BLaER1 treated with 17β-estradiol and CSF1 and Interleukin-3, amounts not matched to agents 10 nM and 100 nM (cell line): ENCODE measurements around the gene SMAD5.

Source experiments
- H3K27ac ChIP-seq, 11 experiments: shearing (Covaris generic); formaldehyde crosslinking; 2 replicates each; pipeline ENCODE4 v1.8.1; 2022
- H3K27me3 ChIP-seq, 11 experiments: shearing (Covaris generic); formaldehyde crosslinking; 2 replicates each; pipeline ENCODE4 v1.8.1; 2022
- H3K36me3 ChIP-seq, 11 experiments: shearing (Covaris generic); formaldehyde crosslinking; 2 replicates each; pipeline ENCODE4 v1.8.1; 2022
- H3K4me1 ChIP-seq, 10 experiments: shearing (Covaris generic); formaldehyde crosslinking; 2 replicates each; pipeline ENCODE4 v1.8.1; 2022
- H3K4me2 ChIP-seq, 11 experiments: shearing (Covaris generic); formaldehyde crosslinking; 2 replicates each; pipeline ENCODE4 v1.8.1; 2022
- H3K4me3 ChIP-seq, 10 experiments: shearing (Covaris generic); formaldehyde crosslinking; 2 replicates each; pipeline ENCODE4 v1.8.1; 2022
- H3K9ac ChIP-seq, 11 experiments: shearing (Covaris generic); formaldehyde crosslinking; 2 replicates each; pipeline ENCODE4 v1.8.1; 2022
- H3K9me3 ChIP-seq, 11 experiments: shearing (Covaris generic); formaldehyde crosslinking; replicated peaks in 1 of 11; 2 replicates each; pipeline ENCODE4 v1.8.1; 2022
- H4K20me1 ChIP-seq, 11 experiments: shearing (Covaris generic); formaldehyde crosslinking; 2 replicates each; pipeline ENCODE4 v1.8.1; 2022
- Cebpa-rat ChIP-seq, 11 experiments: shearing (Covaris generic); IDR thresholded peaks; 2 replicates each; pipeline ENCODE4 v1.8.1; 2022

The SMAD5 gene

GRCh38 chr5:136194576-136194975 lies 61.9 kb downstream of the SMAD5 start:
- no peak for TF ChIP-seq Cebpa-rat (IDR thresholded peaks at IDR 0.05)
- no peak overlapping the region for H3K4me2 ChIP-seq
- H3K27me3 ChIP-seq = peaks cover 34 to 50% (median 42%) of the 10 kb centered on the region in 11 experiments

GRCh38 chr5:136195971-136196820 lies 63.6 kb downstream of the SMAD5 start:
- peak overlapping the region in 9 of 11 experiments; percentile 1 to 78 (median 16); a peak in 10 of 22 replicates for H3K4me2 ChIP-seq
- H3K27me3 ChIP-seq = peaks cover 25 to 34% (median 29%) of the 10 kb centered on the region in 11 experiments
- H3K27ac ChIP-seq = no peak overlapping the region
- peaks cover 10 to 15% (median 14%) of the 10 kb centered on the region in 11 experiments for H3K9me3 ChIP-seq
- no peak overlapping the region for H3K4me3 ChIP-seq
- H3K9ac ChIP-seq = 0 out of 22 replicates have a peak overlapping the region, but pooled peaks of 1 of the 11 experiments have one; percentile 14
- peaks cover 0 to 19% (median 10%) of the 10 kb centered on the region in 10 experiments; a peak in 13 of 20 replicates for H3K4me1 ChIP-seq
- peaks cover 0 to 12% (median 6%) of the 10 kb centered on the region in 11 experiments; a peak in 12 of 22 replicates for H3K36me3 ChIP-seq
- peaks cover 0 to 16% (median 0%) of the 10 kb centered on the region in 11 experiments; a peak in 3 of 22 replicates for H4K20me1 ChIP-seq
- no peak for TF ChIP-seq Cebpa-rat (IDR thresholded peaks at IDR 0.05)

More at GRCh38 chr5:136194576-136194975, 61.9 kb downstream of the SMAD5 start:
- no peak overlapping the region for H3K4me3 ChIP-seq
- H3K36me3 ChIP-seq = peaks cover 0 to 17% (median 13%) of the 10 kb centered on the region in 11 experiments; a peak in 14 of 22 replicates
- H3K27ac ChIP-seq = no peak overlapping the region
- H3K9ac ChIP-seq = no peak overlapping the region
- H4K20me1 ChIP-seq = peaks cover 0 to 25% (median 0%) of the 10 kb centered on the region in 11 experiments; a peak in 4 of 22 replicates
- peaks cover 0 to 19% (median 10%) of the 10 kb centered on the region in 10 experiments; a peak in 13 of 20 replicates for H3K4me1 ChIP-seq
- H3K9me3 ChIP-seq = peaks cover 16 to 27% (median 21%) of the 10 kb centered on the region in 11 experiments

DNA sequence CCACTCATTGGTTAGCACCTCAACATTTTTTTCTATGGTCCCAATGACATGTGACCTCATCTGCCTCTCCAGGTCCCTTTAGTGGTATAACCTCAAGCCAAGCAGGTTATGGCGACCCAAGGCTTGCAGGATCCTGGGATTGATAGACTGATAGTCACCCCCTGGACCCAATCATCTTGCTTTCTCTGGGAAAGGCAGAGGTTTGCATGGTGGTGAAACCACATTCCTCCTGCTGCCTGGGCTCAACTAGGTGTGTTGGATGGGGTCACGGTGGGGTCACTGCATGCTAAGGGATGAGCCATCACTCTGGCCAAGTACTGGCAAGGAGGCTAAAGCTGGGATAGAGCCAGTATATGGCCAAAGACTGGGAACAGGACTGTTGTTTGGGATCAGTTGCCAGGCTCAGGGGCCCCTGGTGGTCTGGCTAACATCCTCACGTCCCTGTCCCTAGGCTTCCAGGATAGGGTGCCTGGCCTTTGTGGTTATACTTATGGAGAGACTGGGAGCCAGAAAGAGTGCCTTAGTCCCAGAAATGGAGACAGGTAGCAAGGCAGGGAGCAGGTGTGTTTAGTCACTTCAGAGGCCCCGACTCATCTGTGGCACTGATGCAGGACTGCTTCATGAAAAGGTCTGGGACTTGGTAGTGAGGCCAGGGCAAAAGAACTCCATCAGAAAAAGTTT lies 65.0 kb downstream of the SMAD5 start:
- Histone ChIP-seq H3K9ac (no peak overlapping the region), H3K4me1 (peaks cover 0 to 19% (median 10%) of the 10 kb centered on the region in 10 experiments; a peak in 13 of 20 replicates), H3K9me3 (peaks cover 0 to 1% (median 0%) of the 10 kb centered on the region in 11 experiments; a peak in 6 of 22 replicates), H3K27me3 (peaks cover 11 to 20% (median 15%) of the 10 kb centered on the region in 11 experiments), H3K36me3 (no peaks in the 10 kb centered on the region), H4K20me1 (peaks cover 0 to 9% (median 0%) of the 10 kb centered on the region in 11 experiments; a peak in 3 of 22 replicates), H3K27ac (no peak overlapping the region), H3K4me3 (no peak overlapping the region), H3K4me2 (no peak overlapping the region)
- no peak for TF ChIP-seq Cebpa-rat (IDR thresholded peaks at IDR 0.05)

- Histone ChIP-seq H3K4me1 (peaks cover 0 to 19% (median 10%) of the 10 kb centered on the region in 10 experiments; a peak in 13 of 20 replicates), H3K36me3 (no peaks in the 10 kb centered on the region), H3K27ac (no peak overlapping the region), H3K9ac (no peak overlapping the region), H3K4me2 (no peak overlapping the region), H3K4me3 (no peak overlapping the region), H4K20me1 (peaks cover 0 to 5% (median 0%) of the 10 kb centered on the region in 11 experiments; a peak in 2 of 22 replicates), H3K9me3 (no peaks in the 10 kb centered on the region), H3K27me3 (peaks cover 2 to 11% (median 7%) of the 10 kb centered on the region in 11 experiments; a peak in 21 of 22 replicates)
- TF ChIP-seq Cebpa-rat (IDR thresholded peaks at IDR 0.05) = no peak
These were observed 65.8 kb downstream of the SMAD5 start for GRCh38 chr5:136198453-136198852.

GRCh38 chr5:136199408-136199807 lies 66.8 kb downstream of the SMAD5 start:
- no peak for TF ChIP-seq Cebpa-rat (IDR thresholded peaks at IDR 0.05)
- peaks cover 0 to 19% (median 10%) of the 10 kb centered on the region in 10 experiments; a peak in 13 of 20 replicates for H3K4me1 ChIP-seq
- no peak overlapping the region for H3K27ac ChIP-seq
- peaks cover 0 to 2% (median 0%) of the 10 kb centered on the region in 11 experiments; a peak in 4 of 22 replicates for H3K27me3 ChIP-seq
- H3K4me2 ChIP-seq = no peak overlapping the region
- no peaks in the 10 kb centered on the region for H3K36me3 ChIP-seq
- H3K4me3 ChIP-seq = no peak overlapping the region
- no peak overlapping the region for H3K9ac ChIP-seq
- H3K9me3 ChIP-seq = no peaks in the 10 kb centered on the region
- peaks cover 0 to 5% (median 0%) of the 10 kb centered on the region in 11 experiments; a peak in 1 of 22 replicates for H4K20me1 ChIP-seq

DNA sequence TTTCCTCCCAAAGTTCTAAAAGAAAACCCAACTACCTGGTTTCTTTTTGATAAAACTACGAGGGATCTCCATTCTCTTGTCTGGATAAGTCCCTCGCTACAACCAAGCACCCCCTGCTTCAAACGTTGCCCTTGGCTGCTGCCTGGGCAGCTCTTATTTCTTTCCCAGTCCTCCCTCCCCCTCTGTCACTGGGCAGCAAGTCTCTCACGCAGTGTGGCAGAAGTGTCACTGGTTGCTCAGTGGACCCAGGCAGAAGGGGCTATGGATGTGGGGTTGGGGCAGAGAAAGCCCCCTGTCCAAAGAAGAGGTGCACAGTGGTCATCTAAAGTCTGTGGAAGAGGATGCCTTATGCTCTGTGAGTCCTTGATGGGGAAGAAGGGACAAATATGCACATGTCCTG lies 67.5 kb downstream of the SMAD5 start:
- Histone ChIP-seq H4K20me1 (peaks cover 0 to 5% (median 0%) of the 10 kb centered on the region in 11 experiments; a peak in 1 of 22 replicates), H3K36me3 (no peaks in the 10 kb centered on the region), H3K4me2 (no peak overlapping the region), H3K9ac (no peak overlapping the region), H3K27me3 (no peaks in the 10 kb centered on the region), H3K9me3 (peaks cover under 1 to 6% (median 4%) of the 10 kb centered on the region in 11 experiments; a peak in 9 of 22 replicates), H3K27ac (no peak overlapping the region), H3K4me1 (peaks cover 0 to 19% (median 10%) of the 10 kb centered on the region in 10 experiments; a peak in 13 of 20 replicates), H3K4me3 (no peak overlapping the region)
- no peak for TF ChIP-seq Cebpa-rat (IDR thresholded peaks at IDR 0.05)

- Histone ChIP-seq H3K36me3 (no peaks in the 10 kb centered on the region), H3K27me3 (no peaks in the 10 kb centered on the region), H4K20me1 (no peaks in the 10 kb centered on the region), H3K4me3 (no peak overlapping the region), H3K9ac (no peak overlapping the region), H3K4me1 (peaks cover 3 to 13% (median 9%) of the 10 kb centered on the region in 10 experiments), H3K27ac (no peak overlapping the region), H3K9me3 (peaks cover 7 to 12% (median 9%) of the 10 kb centered on the region in 11 experiments; a peak in 16 of 22 replicates), H3K4me2 (no peak overlapping the region)
- no peak for TF ChIP-seq Cebpa-rat (IDR thresholded peaks at IDR 0.05)
These were observed 68.1 kb downstream of the SMAD5 start for GRCh38 chr5:136200761-136201160.

- Histone ChIP-seq H3K4me1 (peaks cover under 1 to 15% (median 13%) of the 10 kb centered on the region in 10 experiments; a peak in 19 of 20 replicates), H3K9ac (no peak overlapping the region), H3K36me3 (no peaks in the 10 kb centered on the region), H3K4me2 (no peak overlapping the region), H3K4me3 (no peak overlapping the region), H4K20me1 (no peaks in the 10 kb centered on the region), H3K9me3 (peaks cover 8 to 18% (median 13%) of the 10 kb centered on the region in 11 experiments; a peak in 16 of 22 replicates), H3K27ac (no peak overlapping the region), H3K27me3 (no peaks in the 10 kb centered on the region)
- no peak for TF ChIP-seq Cebpa-rat (IDR thresholded peaks at IDR 0.05)
These were observed 69.2 kb downstream of the SMAD5 start for GRCh38 chr5:136201870-136202269.
